ENCODE measurements around the gene CAMTA1.

The CAMTA1 gene

DNA sequence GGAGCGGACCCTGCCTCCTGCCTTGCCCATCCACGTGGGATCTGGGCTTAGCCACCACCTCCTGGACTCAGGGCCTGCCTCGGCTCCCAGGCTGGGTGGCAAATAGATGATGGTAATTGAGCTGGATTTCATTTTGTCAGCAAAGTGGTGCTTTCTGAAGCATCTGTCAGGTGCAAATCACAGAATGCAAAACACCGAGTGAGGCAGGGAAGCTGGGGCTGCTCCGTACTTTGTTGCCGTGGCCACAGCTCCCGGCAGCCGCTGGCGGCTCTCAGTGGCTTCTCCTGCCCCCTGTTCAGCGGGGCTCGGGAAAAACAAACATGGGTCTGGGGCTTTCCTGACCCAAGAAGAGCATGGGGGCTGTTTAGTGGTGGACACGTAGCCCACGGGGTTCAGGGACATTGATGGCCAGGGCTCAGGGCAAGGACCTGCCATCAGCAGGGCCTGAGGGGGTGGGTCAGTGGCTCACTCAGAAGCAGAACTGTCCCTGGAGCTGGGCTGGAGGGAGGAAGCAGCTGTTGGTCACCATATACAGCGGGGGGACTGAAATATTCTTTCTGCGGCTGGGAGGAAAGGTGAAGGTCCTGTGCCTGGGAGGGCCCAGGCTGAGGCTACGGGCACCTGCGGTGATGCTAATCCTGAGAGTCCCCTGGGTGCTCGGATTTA is 855.8 kb downstream of the CAMTA1 start:
- TF ChIP-seq, protein P1, sequence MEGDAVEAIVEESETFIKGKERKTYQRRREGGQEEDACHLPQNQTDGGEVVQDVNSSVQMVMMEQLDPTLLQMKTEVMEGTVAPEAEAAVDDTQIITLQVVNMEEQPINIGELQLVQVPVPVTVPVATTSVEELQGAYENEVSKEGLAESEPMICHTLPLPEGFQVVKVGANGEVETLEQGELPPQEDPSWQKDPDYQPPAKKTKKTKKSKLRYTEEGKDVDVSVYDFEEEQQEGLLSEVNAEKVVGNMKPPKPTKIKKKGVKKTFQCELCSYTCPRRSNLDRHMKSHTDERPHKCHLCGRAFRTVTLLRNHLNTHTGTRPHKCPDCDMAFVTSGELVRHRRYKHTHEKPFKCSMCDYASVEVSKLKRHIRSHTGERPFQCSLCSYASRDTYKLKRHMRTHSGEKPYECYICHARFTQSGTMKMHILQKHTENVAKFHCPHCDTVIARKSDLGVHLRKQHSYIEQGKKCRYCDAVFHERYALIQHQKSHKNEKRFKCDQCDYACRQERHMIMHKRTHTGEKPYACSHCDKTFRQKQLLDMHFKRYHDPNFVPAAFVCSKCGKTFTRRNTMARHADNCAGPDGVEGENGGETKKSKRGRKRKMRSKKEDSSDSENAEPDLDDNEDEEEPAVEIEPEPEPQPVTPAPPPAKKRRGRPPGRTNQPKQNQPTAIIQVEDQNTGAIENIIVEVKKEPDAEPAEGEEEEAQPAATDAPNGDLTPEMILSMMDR (IDR thresholded peaks at IDR 0.05; ENCODE audit: control insufficient read depth, extremely low read depth, insufficient read depth), result no peak
- DNase-seq (ENCODE audit: low read depth), result no peak
- no peak overlapping the region for H3K4me3 ChIP-seq (ENCODE audit: low read depth, low read length)

DNA sequence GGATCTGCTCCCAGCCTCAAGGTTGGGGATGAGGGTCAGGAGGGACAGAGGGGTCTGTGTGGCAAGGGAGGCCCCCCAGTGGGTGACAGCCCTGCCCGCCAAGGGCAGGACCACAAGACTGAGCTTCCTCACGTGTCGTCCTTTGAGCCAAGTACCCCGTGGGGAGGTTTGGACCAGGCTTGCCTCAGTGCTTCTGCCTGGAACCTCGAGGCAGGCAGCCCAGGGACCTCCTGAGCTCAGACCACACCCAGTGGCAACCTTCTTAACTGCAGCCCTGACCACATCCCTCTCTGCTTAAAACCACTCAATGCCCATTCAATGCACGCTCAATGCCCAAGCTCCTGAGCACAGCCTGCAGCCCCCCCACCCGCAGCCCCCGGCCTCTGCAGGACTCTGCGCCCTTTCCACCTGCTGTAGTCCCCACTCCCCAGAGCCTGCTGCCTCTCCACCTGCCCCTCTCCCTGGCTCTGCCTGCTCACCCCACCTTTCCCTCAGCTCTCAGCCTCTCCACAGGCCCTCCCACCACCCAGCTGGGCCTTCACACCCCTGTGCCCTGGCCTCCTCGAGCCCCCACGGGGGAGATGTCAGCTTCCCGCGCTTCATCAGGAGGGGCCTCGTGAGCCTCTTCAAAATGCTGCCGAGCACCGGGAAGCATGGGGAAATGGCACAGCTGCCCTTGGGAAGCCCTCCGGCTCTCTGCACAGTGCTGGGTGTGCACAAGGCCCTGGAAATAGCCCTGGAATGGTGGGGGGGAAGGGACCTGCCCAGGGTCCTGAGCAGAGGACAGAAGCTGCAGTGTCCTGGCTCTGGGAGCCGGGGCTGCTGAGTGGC is 856.5 kb downstream of the CAMTA1 start:
- no peak overlapping the region for H3K4me3 ChIP-seq (ENCODE audit: low read depth, low read length)
- TF ChIP-seq, protein P1 (IDR thresholded peaks at IDR 0.05; ENCODE audit: control insufficient read depth, extremely low read depth, insufficient read depth), result no peak
- DNase-seq (ENCODE audit: low read depth), result no peak

DNA sequence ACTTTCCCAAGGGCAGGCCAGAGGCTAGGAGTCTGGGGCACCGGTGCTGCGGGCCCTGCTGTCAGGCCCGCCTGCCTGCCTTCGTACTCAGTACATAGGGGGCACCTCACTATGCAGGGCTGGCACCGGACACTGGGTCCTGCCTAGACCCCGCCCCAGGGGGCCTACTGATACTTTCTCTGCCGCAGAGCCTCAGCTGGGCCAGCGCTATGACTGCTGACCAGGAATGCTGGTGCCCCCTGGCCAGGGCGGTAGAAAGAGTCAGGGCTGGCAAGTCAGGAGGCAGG is 857.1 kb downstream of the CAMTA1 start:
- DNase-seq (ENCODE audit: low read depth), result no peak
- TF ChIP-seq, protein P1 (IDR thresholded peaks at IDR 0.05; ENCODE audit: control insufficient read depth, extremely low read depth, insufficient read depth), result no peak
- H3K4me3 ChIP-seq (ENCODE audit: low read depth, low read length), result no peak overlapping the region

DNA sequence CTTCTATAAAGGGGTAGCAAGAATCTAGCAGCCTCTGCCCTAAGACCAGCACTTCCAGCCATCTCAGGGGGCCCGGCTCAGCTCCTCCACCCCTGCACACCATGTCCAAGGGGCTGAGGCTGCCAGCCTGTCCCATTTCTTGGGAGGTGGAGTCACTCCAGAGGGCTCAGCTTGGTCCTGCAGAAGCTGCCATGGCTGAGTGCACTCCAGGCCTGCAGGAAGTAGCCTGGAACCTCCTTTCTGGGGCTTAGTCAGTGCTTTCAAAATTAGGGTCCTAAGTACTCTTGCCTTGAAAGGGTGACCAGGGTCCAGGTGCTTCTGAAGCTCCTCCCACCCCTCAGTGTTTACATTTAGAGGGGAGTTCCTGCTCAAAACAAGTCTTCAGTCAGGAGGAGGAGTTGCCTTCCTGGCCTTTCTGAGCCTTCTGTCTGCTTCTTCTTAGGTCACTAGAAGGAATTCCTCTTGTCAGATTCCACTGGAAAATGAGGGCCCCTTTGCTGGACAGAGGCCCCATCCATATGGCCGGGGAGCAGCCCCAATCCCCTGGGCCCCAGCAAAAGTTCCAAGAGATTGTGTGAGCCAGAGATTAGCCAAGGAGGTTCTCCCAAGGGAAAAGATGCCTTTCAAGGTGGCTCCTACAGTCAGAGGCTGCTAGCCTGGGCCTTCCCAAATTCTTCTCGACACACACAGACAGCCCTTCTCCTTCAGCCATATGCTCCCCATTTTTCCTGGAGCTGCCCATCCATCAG is 857.7 kb downstream of the CAMTA1 start:
- H3K4me3 ChIP-seq (ENCODE audit: low read depth, low read length), result no peak overlapping the region
- TF ChIP-seq, protein P1 (IDR thresholded peaks at IDR 0.05; ENCODE audit: control insufficient read depth, extremely low read depth, insufficient read depth), result no peak
- DNase-seq (ENCODE audit: low read depth), result no peak

DNA sequence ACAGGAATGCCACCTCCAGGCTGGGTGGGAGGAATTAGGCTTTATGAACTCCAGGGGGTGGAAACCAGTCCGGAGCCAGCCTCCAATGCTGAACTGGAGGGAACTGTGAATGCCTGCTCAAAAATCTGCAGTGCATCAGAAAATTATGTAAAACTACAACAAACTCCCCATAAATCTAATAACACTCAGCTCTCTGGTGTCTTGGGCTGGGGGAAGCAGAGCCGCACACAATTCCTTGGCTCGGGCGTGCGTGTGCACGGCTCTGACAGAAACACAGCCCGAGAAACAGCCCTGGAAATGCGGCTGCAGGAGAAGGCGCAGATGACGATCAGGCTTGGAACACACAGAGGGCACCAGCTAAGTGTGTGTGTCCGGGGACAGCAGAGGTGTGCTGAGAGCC is 858.3 kb downstream of the CAMTA1 start:
- TF ChIP-seq, protein P1 (IDR thresholded peaks at IDR 0.05; ENCODE audit: control insufficient read depth, extremely low read depth, insufficient read depth), result no peak
- DNase-seq (ENCODE audit: low read depth), result no peak
- no peak overlapping the region for H3K4me3 ChIP-seq (ENCODE audit: low read depth, low read length)

DNA sequence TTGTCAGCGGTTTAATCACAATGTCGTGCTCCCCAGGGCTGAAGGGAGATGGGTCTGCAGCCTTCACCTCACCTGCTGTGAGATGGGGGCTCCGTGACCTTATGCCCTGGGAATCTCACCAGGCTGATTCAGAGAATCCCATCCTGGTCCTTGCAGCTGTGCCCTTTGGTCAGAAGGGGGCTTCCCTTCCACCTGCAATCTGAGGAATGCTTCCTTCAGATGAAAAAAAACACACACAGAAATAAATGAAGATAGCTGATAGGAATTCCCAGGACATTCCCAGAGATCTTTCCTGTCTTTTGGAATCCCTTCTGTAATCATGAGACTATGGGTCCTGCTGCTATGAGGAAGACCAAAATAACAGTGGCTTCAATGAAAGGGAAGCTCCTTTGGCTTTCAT is 858.8 kb downstream of the CAMTA1 start:
- DNase-seq (ENCODE audit: low read depth), result no peak
- H3K4me3 ChIP-seq (ENCODE audit: low read depth, low read length), result no peak overlapping the region
- TF ChIP-seq, protein P1 (IDR thresholded peaks at IDR 0.05; ENCODE audit: control insufficient read depth, extremely low read depth, insufficient read depth), result no peak
